ENCODE measurements around the gene RASAL2.

Gene RASAL2

GRCh38 chr1:178145605-178146004 is 51.7 kb downstream of the RASAL2 start:
- TF ChIP-seq POLR2A (IDR thresholded peaks at IDR 0.05; ENCODE audit: low read length) (no peak), GATA1 (IDR thresholded peaks at IDR 0.05; ENCODE audit: low read depth, low read length) (no peak)
- DNase-seq: no peak

- TF ChIP-seq GATA1 (IDR thresholded peaks at IDR 0.05; ENCODE audit: low read depth, low read length): no peak
- TF ChIP-seq POLR2A (IDR thresholded peaks at IDR 0.05; ENCODE audit: low read length): no peak
- DNase-seq: no peak
Observed at GRCh38 chr1:178146436-178146835, 52.5 kb downstream of the RASAL2 start.

GRCh38 chr1:178150610-178151009 is 56.7 kb downstream of the RASAL2 start:
- DNase-seq: no peak
- TF ChIP-seq POLR2A (IDR thresholded peaks at IDR 0.05; ENCODE audit: low read length) (no peak), GATA1 (IDR thresholded peaks at IDR 0.05; ENCODE audit: low read depth, low read length) (no peak)

GRCh38 chr1:178151831-178152230 is 57.9 kb downstream of the RASAL2 start:
- TF ChIP-seq POLR2A (IDR thresholded peaks at IDR 0.05; ENCODE audit: low read length) (no peak), GATA1 (IDR thresholded peaks at IDR 0.05; ENCODE audit: low read depth, low read length) (no peak)
- no peak for DNase-seq

DNA sequence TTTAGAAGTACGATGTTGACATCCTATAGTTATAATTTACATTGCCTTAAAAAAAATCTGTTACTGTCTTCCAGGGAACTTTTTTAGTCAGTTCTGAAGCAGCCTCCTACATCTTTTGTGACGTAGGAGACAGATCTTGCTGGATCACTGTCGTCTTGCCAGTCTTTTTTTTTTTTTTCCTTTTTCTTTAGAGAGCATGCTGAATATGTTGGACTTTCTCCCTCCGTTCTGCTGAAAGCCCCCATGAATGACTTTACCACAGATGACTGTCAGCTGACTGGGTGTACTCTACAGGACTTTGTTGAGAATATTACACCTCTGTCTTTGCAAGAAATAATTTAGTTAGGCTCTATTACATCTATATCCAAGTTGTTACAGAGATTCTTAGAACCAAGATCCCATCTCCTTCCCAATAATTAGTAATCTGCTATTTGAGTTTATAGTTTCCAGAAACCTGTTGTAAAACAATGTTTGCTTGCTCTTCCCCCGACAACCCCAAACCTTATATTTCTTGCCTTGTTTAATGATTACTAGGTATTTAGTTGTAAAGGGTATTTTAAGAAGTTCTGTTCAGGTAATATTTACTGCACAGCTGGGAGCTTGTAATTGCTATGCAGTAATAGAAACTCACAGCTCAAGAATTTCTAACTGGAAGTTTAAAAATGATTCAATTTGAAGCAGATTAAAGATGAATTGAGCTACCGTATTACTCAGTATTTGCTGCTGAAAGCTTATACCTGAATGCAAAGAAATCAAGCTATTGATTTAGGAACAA is 61.8 kb downstream of the RASAL2 start:
- TF ChIP-seq GATA1 (IDR thresholded peaks at IDR 0.05; ENCODE audit: low read depth, low read length) (no peak), POLR2A (IDR thresholded peaks at IDR 0.05; ENCODE audit: low read length) (no peak)
- DNase-seq: no peak

GRCh38 chr1:178160736-178161475 is 67.0 kb downstream of the RASAL2 start:
- no peak for DNase-seq
- no peak for TF ChIP-seq POLR2A (IDR thresholded peaks at IDR 0.05; ENCODE audit: low read length)
- TF ChIP-seq GATA1 (IDR thresholded peaks at IDR 0.05; ENCODE audit: low read depth, low read length): no peak

GRCh38 chr1:178161516-178161915 is 67.6 kb downstream of the RASAL2 start:
- TF ChIP-seq GATA1 (IDR thresholded peaks at IDR 0.05; ENCODE audit: low read depth, low read length): no peak
- no peak for TF ChIP-seq POLR2A (IDR thresholded peaks at IDR 0.05; ENCODE audit: low read length)
- no peak for DNase-seq

DNA sequence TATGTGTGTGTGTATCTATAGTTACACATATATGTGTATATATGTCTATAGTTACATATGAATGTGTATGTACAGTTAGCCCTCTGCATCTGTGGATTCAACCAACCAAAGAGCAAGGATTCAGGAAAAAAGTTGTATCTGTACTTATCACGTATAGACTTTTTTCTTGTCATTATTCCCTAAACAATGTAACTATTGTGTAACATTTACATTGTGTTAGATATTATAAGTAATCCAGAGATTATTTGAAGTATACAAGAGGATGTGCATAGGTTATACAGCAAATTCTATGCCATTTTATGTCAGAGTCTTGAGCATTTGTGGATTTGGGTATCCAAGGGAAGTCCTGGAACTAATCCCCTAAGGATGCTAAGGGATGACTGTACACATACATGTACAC is 71.3 kb downstream of the RASAL2 start:
- TF ChIP-seq POLR2A (IDR thresholded peaks at IDR 0.05; ENCODE audit: low read length) (no peak), GATA1 (IDR thresholded peaks at IDR 0.05; ENCODE audit: low read depth, low read length) (no peak)
- DNase-seq: no peak

DNA sequence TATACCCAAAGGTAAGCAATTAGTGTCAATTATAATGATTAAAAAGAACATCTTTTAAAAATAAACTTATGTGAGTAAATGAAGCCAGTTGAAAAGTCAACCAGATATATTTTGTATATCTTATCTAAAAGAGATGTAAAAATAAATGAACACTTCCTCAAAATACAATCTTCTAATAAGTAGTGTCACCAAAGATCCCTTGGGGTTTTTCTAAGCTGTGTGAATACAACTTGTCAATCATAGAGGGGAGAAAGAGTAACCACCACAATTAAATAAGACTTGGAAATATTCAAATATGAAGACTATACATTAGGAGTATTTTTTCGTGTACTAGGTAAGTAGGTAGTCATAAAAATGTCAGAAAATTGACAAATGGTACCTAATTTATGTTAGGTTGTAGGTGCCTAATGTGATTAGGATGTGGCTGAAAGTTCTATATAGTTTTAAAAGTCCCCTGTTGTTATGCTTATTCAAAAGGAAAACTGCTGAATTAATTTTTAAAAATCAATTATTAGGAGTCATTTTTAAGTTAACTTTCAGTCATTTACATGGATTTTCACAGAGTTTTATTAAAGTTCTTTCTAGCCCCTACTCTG is 72.6 kb downstream of the RASAL2 start:
- TF ChIP-seq GATA1 (IDR thresholded peaks at IDR 0.05; ENCODE audit: low read depth, low read length) (no peak), POLR2A (IDR thresholded peaks at IDR 0.05; ENCODE audit: low read length) (no peak)
- no peak for DNase-seq

DNA sequence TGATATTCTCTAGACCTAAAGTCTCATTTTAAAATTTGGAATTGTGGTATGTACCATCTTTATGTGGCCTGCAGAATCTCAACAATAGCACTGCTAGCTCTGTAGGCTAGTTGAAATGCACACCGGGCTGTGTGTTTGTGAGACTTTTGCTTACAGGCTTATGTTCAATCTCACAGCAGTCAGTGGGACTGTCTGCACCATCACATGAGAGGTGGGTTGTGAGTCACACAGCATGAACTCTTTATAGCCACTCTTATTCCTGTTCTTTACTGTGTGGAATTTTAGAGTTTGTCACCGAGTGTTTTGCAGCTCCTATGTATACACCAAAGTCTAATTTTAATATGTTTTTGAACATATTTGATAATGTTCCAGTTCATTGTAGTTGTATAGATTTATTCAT is 74.6 kb downstream of the RASAL2 start:
- TF ChIP-seq GATA1 (IDR thresholded peaks at IDR 0.05; ENCODE audit: low read depth, low read length): no peak
- no peak for TF ChIP-seq POLR2A (IDR thresholded peaks at IDR 0.05; ENCODE audit: low read length)
- DNase-seq: no peak

DNA sequence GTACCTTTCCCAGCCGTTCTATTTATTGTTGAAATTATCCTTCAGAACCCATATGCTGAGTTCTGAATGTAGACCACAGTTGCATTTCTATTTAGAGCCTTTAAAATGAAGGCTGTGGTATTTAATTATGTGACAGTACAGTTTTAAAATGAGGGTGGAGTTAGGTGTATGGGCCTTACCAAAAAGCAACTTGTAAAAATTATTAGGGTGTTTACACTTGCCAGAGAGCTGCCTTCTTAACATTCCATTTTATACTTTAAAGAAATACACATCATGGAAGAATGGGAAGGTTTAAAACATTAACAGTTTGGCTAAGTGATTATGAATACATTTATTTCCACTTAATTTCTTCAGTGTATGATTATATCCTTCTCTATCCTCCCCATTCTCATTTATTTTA is 75.7 kb downstream of the RASAL2 start:
- no peak for TF ChIP-seq GATA1 (IDR thresholded peaks at IDR 0.05; ENCODE audit: low read depth, low read length)
- TF ChIP-seq POLR2A (IDR thresholded peaks at IDR 0.05; ENCODE audit: low read length): no peak

DNA sequence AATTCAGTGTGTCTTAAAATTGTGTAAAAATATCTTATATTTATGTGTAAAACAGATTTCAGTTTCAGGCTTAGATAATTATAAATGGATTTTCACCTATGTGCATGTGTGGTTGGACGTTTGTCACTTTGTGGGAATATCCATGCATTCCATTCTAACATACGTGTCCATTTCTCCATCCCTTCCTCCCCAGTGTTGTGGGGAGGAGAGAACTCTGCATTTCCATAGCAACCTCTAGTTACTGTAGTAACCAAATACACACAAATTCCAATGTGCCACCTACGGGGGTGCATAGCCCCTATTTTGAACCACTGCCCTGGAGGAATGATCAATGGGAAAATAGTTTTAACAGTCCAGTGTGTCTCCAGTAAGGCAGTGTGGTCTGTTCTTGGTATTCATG is 79.0 kb downstream of the RASAL2 start:
- DNase-seq: no peak
- TF ChIP-seq GATA1 (IDR thresholded peaks at IDR 0.05; ENCODE audit: low read depth, low read length) (no peak), POLR2A (IDR thresholded peaks at IDR 0.05; ENCODE audit: low read length) (no peak)

More for the DNA sequence above, 75.7 kb downstream of the RASAL2 start:
- DNase-seq: no peak

DNA sequence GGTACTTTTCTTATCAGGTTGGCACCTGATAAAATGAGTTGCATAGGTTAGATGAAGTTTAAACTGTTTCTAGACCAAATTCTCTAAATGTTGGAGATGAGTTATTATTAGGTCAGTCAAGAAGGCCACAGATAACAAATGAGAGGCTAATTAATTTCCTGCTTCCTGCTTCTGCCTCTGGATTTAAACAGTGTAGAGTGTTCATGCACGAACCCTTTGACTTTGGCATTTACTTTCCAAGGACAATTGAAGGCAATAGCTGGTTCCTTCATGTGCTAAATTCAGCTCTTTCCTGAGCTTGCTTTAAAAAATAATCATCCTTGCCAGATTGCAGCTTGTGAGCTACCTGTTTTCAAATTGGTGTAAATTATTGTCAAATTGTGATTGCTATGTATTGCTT is 80.6 kb downstream of the RASAL2 start:
- no peak for DNase-seq
- TF ChIP-seq POLR2A (IDR thresholded peaks at IDR 0.05; ENCODE audit: low read length): no peak
- no peak for TF ChIP-seq GATA1 (IDR thresholded peaks at IDR 0.05; ENCODE audit: low read depth, low read length)

DNA sequence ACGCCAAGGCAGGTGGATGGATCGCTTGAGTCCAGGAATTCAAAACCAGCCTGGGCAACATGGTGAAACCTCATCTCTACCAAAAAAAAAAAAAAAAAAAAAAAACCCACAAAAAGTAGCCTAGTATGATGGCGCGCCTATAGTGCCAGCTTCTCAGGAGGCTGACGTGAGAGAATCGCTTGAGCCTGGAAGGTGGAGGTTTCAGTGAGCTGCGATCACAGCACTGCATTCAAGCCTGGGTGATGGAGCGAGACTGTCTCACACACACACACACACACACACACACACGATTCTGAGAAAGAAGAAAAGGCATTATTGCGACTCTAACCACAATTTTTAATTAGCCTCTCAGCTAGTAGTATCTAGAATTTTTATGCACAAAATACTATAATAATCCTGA is 86.5 kb downstream of the RASAL2 start:
- no peak for TF ChIP-seq POLR2A (IDR thresholded peaks at IDR 0.05; ENCODE audit: low read length)
- no peak for TF ChIP-seq GATA1 (IDR thresholded peaks at IDR 0.05; ENCODE audit: low read depth, low read length)
- DNase-seq: no peak

All from erythroblast (primary cell).